22Rv1 (cell line): ENCODE measurements around the gene INVS.

Experiments used
- H3K27ac ChIP-seq: fragments of 450-650 bp; 2 replicates; pipeline ENCODE4 v1.5.1; 2017
- CTCF ChIP-seq: fragments of 450-650 bp; IDR thresholded peaks from 2 replicates; pipeline ENCODE4 v1.5.1; 2017; ENCODE audit warnings: mild to moderate bottlenecking
- ZFX ChIP-seq: fragments of 450-650 bp; IDR thresholded peaks from 2 replicates; pipeline ENCODE4 v1.6.1; 2017; ENCODE audit warnings: antibody characterized with exemption, borderline replicate concordance

INVS gene

DNA sequence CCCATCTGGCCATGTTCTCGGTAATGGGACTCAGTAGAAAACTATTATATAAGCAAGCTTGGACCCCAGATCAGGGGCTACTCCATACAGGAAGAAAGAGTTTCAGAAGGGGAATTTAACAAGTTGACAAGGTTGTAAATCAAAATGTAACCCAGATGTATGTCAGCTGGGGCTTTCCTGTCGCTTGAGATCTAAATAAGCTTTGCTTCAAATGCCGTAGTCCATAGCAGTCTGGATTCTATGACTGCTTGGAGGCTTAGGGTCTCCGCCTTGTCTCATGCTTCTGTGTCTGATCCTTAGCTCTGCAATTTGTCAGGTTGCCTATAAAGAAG lies 183.3 kb downstream of the INVS start:
- H3K27ac ChIP-seq = no peak overlapping the region
- TF ChIP-seq ZFX = no peak
- TF ChIP-seq CTCF = no peak

GRCh38 chr9:100284247-100284646 lies 185.2 kb downstream of the INVS start:
- no peak for TF ChIP-seq CTCF
- TF ChIP-seq ZFX = no peak
- no peak overlapping the region for H3K27ac ChIP-seq

GRCh38 chr9:100285080-100285479 lies 186.0 kb downstream of the INVS start:
- H3K27ac ChIP-seq = no peak overlapping the region
- no peak for TF ChIP-seq CTCF
- no peak for TF ChIP-seq ZFX

- no peak overlapping the region for H3K27ac ChIP-seq
- TF ChIP-seq ZFX (no peak), CTCF (no peak)
Observed at GRCh38 chr9:100285601-100286000, 186.6 kb downstream of the INVS start.

DNA sequence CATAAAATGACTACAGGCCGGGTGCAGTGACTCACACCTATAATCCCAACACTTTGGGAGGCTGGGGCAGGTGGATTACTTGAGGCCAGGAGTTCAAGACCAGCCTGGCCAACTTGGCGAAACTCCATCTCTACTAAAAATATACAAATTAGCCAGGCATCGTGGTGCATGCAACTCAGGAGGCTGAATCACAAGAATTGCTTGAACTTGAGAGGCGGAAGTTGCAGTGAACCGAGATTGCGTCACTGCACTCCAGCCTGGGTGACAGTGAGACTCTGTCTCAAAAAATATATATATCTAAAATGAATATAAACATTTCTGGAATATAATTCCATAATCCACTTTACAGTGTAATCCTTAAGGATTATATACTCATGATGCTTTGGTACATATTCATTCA lies 187.2 kb downstream of the INVS start:
- TF ChIP-seq CTCF (no peak), ZFX (no peak)
- H3K27ac ChIP-seq = no peak overlapping the region

- TF ChIP-seq CTCF = no peak
- TF ChIP-seq ZFX = no peak
- H3K27ac ChIP-seq = no peak overlapping the region
Observed at GRCh38 chr9:100287186-100287585, 188.1 kb downstream of the INVS start.

DNA sequence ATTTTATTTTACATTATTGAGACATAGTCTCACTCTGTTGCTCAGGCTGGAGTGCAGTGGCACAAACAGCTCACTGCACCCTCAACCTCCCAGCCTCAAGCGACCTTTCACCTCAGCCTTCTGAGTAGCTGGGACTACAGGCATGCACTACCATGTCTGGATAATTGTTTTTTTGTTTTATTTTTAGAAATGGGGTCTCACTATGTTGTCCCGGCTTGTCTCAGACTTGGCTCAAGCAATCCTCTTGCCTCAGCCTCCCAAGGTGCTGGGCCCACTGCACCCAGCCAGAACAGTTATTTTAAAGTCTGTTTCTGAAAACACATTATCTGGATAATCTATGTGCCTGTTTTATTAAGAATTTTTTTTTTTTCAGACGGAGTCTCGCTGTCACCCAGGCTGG lies 191.7 kb downstream of the INVS start:
- H3K27ac ChIP-seq = no peak overlapping the region
- TF ChIP-seq CTCF (no peak), ZFX (no peak)
